IMR-90 (cell line): Measurements from ENCODE around the gene ABCC9. TPM values are rescaled to one million over a fixed set of nuclear protein-coding genes. Genes with fewer than 3 reads are reported as not detected.
"Not testable (repeated sequence)": the region's sequence is repeated elsewhere in the genome, so short reads cannot be mapped to it uniquely, and the experiment has no call there.

Source experiments
- ATAC-seq: fragments of 200-7000 bp; cut with Tn5 transposase; 2 replicates; pipeline ENCODE4 v1.9.1; 2020; ENCODE audit warnings: low read depth, mild to moderate bottlenecking, moderate library complexity
- BruUV-seq: library from RNA; stranded (reverse); fragments of 400-500 nt; replicated peaks from 2 replicates; lab custom pipeline; 2021; lab: Mats Ljungman, UMichigan
- CTCF ChIA-PET: fragments of 300-600 bp; formaldehyde crosslinking; extraction: SDS; loops from one replicate; lab custom pipeline; 2021; ENCODE audit warnings: antibody characterized with exemption; lab: Yijun Ruan, JAX
- POLR2A ChIA-PET: fragments of 300-600 bp; sonication (Branson Sonifier 250); formaldehyde crosslinking; loops from one replicate; lab custom pipeline; 2022; ENCODE audit warnings: antibody characterized with exemption; ENCODE audit not compliant: unreplicated experiment; lab: Charles Lee
- DNase-seq: peaks from one replicate; pipeline ENCODE4 v3.0.0; 2013
- H2AFZ ChIP-seq: replicated peaks from 2 replicates; pipeline ENCODE3; 2013; ENCODE audit warnings: low read length, mild to moderate bottlenecking; ENCODE audit not compliant: poor library complexity
- H2AK5ac ChIP-seq: 2 replicates; pipeline ENCODE4 v1.6.1; 2013; ENCODE audit warnings: low read depth, low read length, inconsistent platforms
- H2AK9ac ChIP-seq: replicated peaks from 2 replicates; pipeline ENCODE3; 2013; ENCODE audit warnings: mild to moderate bottlenecking, low read depth, low read length, moderate library complexity; ENCODE audit not compliant: poor library complexity
- H2BK120ac ChIP-seq: 2 replicates; pipeline ENCODE4 v1.6.1; 2013; ENCODE audit warnings: low read depth, low read length, inconsistent platforms
- H2BK15ac ChIP-seq: 3 replicates; pipeline ENCODE4 v1.6.1; 2013; ENCODE audit warnings: low read depth, low read length, inconsistent platforms
- H2BK20ac ChIP-seq: 2 replicates; pipeline ENCODE4 v1.6.1; 2013; ENCODE audit warnings: low read depth, mild to moderate bottlenecking, inconsistent platforms, low read length, moderate library complexity
- H2BK5ac ChIP-seq: 2 replicates; pipeline ENCODE4 v1.6.1; 2013; ENCODE audit warnings: mild to moderate bottlenecking, low read depth, low read length, inconsistent platforms; ENCODE audit not compliant: poor library complexity, severe bottlenecking
- H3K14ac ChIP-seq: replicated peaks from 2 replicates; pipeline ENCODE4 v1.6.1; 2013; ENCODE audit warnings: low read depth, low read length, inconsistent platforms
- H3K18ac ChIP-seq: 2 replicates; pipeline ENCODE4 v1.6.1; 2013; ENCODE audit warnings: low read depth, low read length, control low read depth
- H3K23ac ChIP-seq: 2 replicates; pipeline ENCODE4 v1.6.1; 2013; ENCODE audit warnings: low read depth, low read length, inconsistent platforms
- H3K27ac ChIP-seq: 2 replicates; pipeline ENCODE4 v1.5.1; 2013; ENCODE audit warnings: mild to moderate bottlenecking, control low read depth, low read length; ENCODE audit not compliant: insufficient read depth
- H3K27me3 ChIP-seq: 2 replicates; pipeline ENCODE4 v1.6.1; 2013; ENCODE audit warnings: low read length; ENCODE audit not compliant: control insufficient read depth, insufficient read depth
- H3K36me3 ChIP-seq: 2 replicates; pipeline ENCODE4 v1.6.1; 2013; ENCODE audit warnings: low read length, mixed read lengths; ENCODE audit not compliant: control insufficient read depth, insufficient read depth
- H3K4ac ChIP-seq: 2 replicates; pipeline ENCODE4 v1.6.1; 2013; ENCODE audit warnings: low read depth, low read length, inconsistent platforms
- H3K4me1 ChIP-seq: 2 replicates; pipeline ENCODE4 v1.6.1; 2013; ENCODE audit warnings: low read length, mixed read lengths; ENCODE audit not compliant: control insufficient read depth, insufficient read depth
- H3K4me2 ChIP-seq: 2 replicates; pipeline ENCODE4 v1.6.1; 2013; ENCODE audit warnings: low read depth, mild to moderate bottlenecking, control low read depth, low read length, moderate library complexity
- H3K4me3 ChIP-seq: 2 replicates; pipeline ENCODE4 v1.5.1; 2013; ENCODE audit warnings: low read depth, mild to moderate bottlenecking, control low read depth, low read length, moderate library complexity; ENCODE audit not compliant: insufficient read depth
- H3K56ac ChIP-seq: 2 replicates; pipeline ENCODE4 v1.6.1; 2013; ENCODE audit warnings: low read length, inconsistent platforms; ENCODE audit not compliant: insufficient read depth; ENCODE audit errors: extremely low read depth
- H3K79me1 ChIP-seq, 2 experiments: 2 replicates each; pipeline ENCODE4 v1.6.1; 2013; ENCODE audit warnings: low read length in 2 of 2, inconsistent platforms in 1 of 2, low read depth in 1 of 2
- H3K9ac ChIP-seq: 2 replicates; pipeline ENCODE4 v1.6.1; 2013; ENCODE audit warnings: low read depth, low read length, control low read depth
- H3K9me1 ChIP-seq: 2 replicates; pipeline ENCODE4 v1.6.1; 2013; ENCODE audit warnings: low read length, inconsistent platforms; ENCODE audit not compliant: insufficient read depth
- H3K9me3 ChIP-seq: 2 replicates; pipeline ENCODE4 v1.6.1; 2013; ENCODE audit warnings: low read length; ENCODE audit not compliant: control insufficient read depth, insufficient read depth
- H4K20me1 ChIP-seq: 2 replicates; pipeline ENCODE4 v1.6.1; 2013; ENCODE audit warnings: low read length, inconsistent platforms; ENCODE audit not compliant: insufficient read depth
- H4K5ac ChIP-seq: 2 replicates; pipeline ENCODE4 v1.6.1; 2013; ENCODE audit warnings: mild to moderate bottlenecking, low read depth, low read length, control low read depth
- H4K8ac ChIP-seq, 2 experiments: 2 replicates each; pipeline ENCODE4 v1.6.1; 2013; ENCODE audit warnings: low read depth in 2 of 2, low read length in 2 of 2, control low read depth in 1 of 2, inconsistent platforms in 1 of 2
- H4K91ac ChIP-seq: 2 replicates; pipeline ENCODE4 v1.6.1; 2013; ENCODE audit warnings: low read depth, low read length, inconsistent platforms; ENCODE audit not compliant: insufficient read depth
- WGBS, 2 experiments: methylation state at CpG; one replicate each; pipeline versions ENCODE4 v1.1.5 to v1.1.7; 2013; ENCODE audit warnings: missing lambda C conversion rate in 2 of 2; ENCODE audit not compliant: insufficient read length in 1 of 2; ENCODE audit errors: extremely low coverage in 2 of 2; 5-methylcytosine and 5-hydroxymethylcytosine counted together
- dilution Hi-C: fragments of 300-500 bp; cut with HindIII; formaldehyde crosslinking; loops from one replicate; pipeline ENCODE4 v1.14.3; 2018; ENCODE audit warnings: low sequenced_read_pairs; ENCODE audit not compliant: unreplicated experiment
- in situ Hi-C: fragments of 300-500 bp; cut with MboI; formaldehyde crosslinking; loops from 3 replicates; pipeline ENCODE4 v1.14.3; 2019; ENCODE audit warnings: low sequenced_read_pairs, inconsistent platforms, mixed read lengths
- intact Hi-C: fragments of 100-400 bp; cut with micrococcal nuclease; formaldehyde crosslinking; loops from 2 replicates; pipeline ENCODE4 v1.10.0; 2022
- polyA plus RNA-seq, 3 experiments: library from polyadenylated mRNA; depleted of rRNA; stranded (reverse); fragments of >200 nt; gene quantifications; 2 replicates each; pipeline ENCODE4 v1.2.3, GENCODE V29; 2012; ENCODE audit warnings: low replicate concordance in 1 of 3
- total RNA-seq: library from RNA; depleted of rRNA; stranded (reverse); fragments of >200 nt; gene quantifications from 2 replicates; pipeline ENCODE4 v1.2.3, GENCODE V29; 2012

ABCC9 gene
- total and polyA plus RNA-seq, 2 of the 4 experiments (the other 2 are of a cell fraction), result 1.2 to 6.6 TPM

GRCh38 chr12:21812340-21812739, 128.9 kb downstream of the ABCC9 start:
- H4K5ac ChIP-seq, H2AK9ac ChIP-seq, CTCF ChIA-PET, H3K4me1 ChIP-seq, H3K36me3 ChIP-seq, BruUV-seq, H3K56ac ChIP-seq, H2BK120ac ChIP-seq, H3K4me3 ChIP-seq, H2BK5ac ChIP-seq, H3K18ac ChIP-seq, H3K4me2 ChIP-seq, H2AFZ ChIP-seq, H3K27me3 ChIP-seq, POLR2A ChIA-PET, H3K9ac ChIP-seq, H4K91ac ChIP-seq, H3K4ac ChIP-seq, H3K9me1 ChIP-seq, H4K20me1 ChIP-seq, H3K79me1 ChIP-seq, H2BK15ac ChIP-seq, DNase-seq, H2BK20ac ChIP-seq, intact Hi-C loops, H3K23ac ChIP-seq, H3K9me3 ChIP-seq, ATAC-seq, dilution Hi-C loops, H3K14ac ChIP-seq, H4K8ac ChIP-seq, in situ Hi-C loops, H2AK5ac ChIP-seq, H3K27ac ChIP-seq: not testable (repeated sequence)
- no CpG with 5 or more reads among the region's 2 CpGs for WGBS, 2 experiments
